ENCODE results near the gene AZGP1.
"Not testable (repeated sequence)": the region's sequence is repeated elsewhere in the genome, so short reads cannot be mapped to it uniquely, and the experiment has no call there.

Gene AZGP1

DNA sequence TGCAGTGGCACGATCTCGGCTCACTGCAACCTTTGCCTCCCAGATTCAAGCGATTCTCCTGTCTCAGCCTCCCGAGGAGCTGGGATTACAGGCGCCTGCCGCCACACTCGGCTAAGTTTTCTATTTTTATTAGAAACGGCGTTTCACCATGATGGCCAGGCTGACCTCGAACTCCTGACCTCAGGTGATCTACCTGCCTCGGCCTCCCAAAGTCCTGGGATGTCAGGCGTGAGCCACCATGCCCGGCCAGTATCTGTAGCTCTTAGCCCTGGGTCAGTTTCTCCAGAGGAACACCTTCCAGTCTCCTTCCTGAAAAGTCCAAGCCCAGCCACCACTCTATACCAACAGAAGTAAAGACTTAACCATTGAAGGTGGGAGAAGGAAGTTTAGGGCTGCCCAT is 24.4 kb upstream of the AZGP1 start:
- no peak for DNase-seq (ENCODE audit: extremely low read depth in 1 of 2, low read depth in 1 of 2)

DNA sequence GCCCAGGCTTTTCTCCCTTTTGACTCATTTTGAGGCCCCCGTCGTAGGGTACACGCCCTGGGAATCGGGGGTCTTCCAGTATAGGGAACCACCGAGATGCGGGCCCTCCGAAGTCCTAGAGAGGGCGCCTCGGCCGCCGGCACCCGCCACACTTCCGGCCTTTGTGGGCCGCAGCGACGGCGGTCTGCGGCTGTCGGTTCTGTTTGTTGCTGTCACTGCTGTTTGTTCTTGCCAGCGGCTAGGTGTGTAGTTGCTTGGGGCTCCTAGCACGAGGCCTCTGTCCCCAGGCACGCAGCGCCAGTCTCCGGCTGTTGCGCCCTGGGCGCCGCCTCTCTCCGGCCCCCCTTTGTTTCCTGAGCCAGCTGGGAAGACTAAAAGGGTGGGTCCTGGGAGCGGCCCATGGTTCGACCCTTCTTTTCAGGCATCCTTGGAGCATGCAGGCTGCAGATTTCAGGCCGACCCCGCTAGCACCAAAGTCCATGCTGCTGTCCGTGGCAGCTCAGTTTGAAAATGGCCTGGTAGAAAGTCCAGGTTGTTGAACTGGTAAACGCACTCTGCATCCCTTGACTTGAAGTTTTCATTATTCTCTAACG is 21.8 kb upstream of the AZGP1 start:
- DNase-seq (ENCODE audit: extremely low read depth in 1 of 2, low read depth in 1 of 2), result peak; percentile 43 to 52

GRCh38 chr7:99996755-99997544 is 21.1 kb upstream of the AZGP1 start:
- no peak for DNase-seq (ENCODE audit: extremely low read depth in 1 of 2, low read depth in 1 of 2)

DNA sequence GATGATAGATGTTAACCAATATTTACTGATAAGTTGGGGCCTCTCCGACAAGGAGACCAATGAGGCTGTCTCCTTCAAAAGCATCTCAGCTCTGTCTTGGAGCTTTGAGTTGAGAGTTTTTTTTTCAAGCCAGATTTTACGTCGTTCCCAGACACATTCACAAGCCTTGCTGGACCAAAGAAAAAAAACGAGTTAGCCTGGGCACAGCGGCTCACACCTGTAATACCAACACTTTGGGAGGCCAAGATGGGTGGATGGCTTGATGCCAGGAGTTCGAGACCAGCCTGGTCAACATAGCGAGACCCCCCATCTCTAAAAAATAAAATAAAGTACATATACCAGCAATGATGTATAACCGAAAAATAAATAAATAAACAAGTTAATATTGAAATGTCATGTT is 19.0 kb upstream of the AZGP1 start:
- no peak for DNase-seq (ENCODE audit: extremely low read depth in 1 of 2, low read depth in 1 of 2)

GRCh38 chr7:99992330-99993038 is 16.7 kb upstream of the AZGP1 start:
- DNase-seq (ENCODE audit: extremely low read depth in 1 of 2, low read depth in 1 of 2), result no peak

DNA sequence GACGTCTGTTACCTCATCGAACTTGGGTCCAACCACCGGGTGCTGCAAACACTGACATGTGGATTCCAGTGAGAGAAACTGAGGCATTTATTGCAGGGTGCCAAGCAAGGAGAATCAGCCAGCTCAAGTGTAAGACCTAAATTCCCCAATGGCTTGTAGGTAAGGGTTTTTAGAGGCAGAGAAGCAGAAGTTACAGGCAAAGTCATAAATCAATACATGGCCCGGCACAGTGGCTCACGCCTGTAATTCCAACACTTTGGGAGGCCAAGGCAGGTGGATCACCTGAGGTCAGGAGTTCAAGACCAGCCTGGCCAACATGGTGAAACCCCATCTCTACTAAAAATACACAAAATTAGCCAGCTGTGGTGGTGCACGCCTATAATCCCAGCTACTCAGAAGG is 15.7 kb upstream of the AZGP1 start:
- not testable (repeated sequence) for DNase-seq (ENCODE audit: extremely low read depth in 1 of 2, low read depth in 1 of 2)

- DNase-seq (ENCODE audit: extremely low read depth in 1 of 2, low read depth in 1 of 2), result no peak
Measured at GRCh38 chr7:99990460-99990852, 14.6 kb upstream of the AZGP1 start.

DNA sequence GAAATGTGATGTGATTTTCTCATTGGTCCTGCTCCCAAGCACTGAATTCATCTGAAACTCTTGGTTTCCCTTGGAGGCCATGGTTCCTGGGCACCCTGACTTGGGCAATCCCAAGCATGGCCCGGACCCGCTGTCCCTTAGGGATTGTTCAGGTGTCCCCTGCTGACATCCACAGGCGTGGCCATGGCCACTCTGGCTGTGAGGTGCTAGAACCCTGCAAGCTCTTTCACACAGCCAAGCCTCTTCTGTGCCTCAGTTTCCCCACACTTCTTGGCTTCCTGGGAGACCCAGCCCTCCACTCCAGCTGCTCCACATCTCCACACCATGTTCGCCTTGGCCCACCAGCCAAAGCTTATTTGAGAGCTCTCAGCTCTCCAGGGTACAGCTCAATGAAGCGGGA is 12.0 kb upstream of the AZGP1 start:
- no peak for DNase-seq (ENCODE audit: extremely low read depth in 1 of 2, low read depth in 1 of 2)

- DNase-seq (ENCODE audit: extremely low read depth in 1 of 2, low read depth in 1 of 2), result not testable (repeated sequence)
Measured at GRCh38 chr7:99987306-99987705, 11.5 kb upstream of the AZGP1 start.

- no peak for DNase-seq (ENCODE audit: extremely low read depth in 1 of 2, low read depth in 1 of 2)
Measured at GRCh38 chr7:99984593-99984992, 8.8 kb upstream of the AZGP1 start.

- DNase-seq (ENCODE audit: extremely low read depth in 1 of 2, low read depth in 1 of 2), result not testable (repeated sequence)
Measured at GRCh38 chr7:99981066-99981465, 5.2 kb upstream of the AZGP1 start.

DNA sequence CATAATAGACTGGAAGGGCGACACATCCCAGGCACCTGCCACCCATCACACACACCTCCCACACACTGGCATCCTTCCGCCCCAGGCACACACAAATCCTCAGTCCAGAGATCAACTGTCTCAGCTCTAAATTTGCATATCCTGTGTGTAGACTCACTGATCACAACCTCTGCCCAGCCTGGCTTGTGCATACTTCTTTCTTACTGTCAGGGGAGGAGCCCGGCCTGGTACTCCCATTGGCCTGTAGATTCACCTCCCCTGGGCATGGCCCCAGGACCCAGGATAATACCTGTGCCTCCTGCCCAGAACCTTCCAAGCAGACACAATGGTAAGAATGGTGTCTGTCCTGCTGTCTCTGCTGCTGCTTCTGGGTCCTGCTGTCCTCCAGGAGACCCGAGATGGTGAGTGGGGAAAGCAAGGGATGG is 4.6 kb upstream of the AZGP1 start:
- not testable (repeated sequence) for DNase-seq (ENCODE audit: extremely low read depth in 1 of 2, low read depth in 1 of 2)

DNA sequence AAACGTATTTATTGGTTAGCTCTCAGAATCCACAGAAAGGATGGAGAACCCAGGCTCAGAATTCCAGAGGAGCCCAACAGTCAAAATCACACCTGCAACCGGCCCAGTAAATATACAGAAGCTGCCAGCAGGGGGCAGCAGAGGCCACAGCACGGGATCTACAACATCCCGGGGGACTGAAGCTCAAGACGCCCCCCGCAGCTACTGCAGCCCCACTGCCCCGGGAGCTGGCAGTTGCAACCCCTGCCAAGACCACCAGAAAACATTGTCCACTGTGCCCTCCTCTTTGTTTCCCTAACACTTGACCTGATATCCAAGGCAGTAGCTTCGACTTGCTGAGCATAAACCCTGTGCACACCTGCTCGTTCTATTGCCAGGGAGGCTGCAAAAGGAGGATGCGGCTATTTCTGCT is 4.0 kb upstream of the AZGP1 start:
- peak; percentile 9 to 24 for DNase-seq (ENCODE audit: extremely low read depth in 1 of 2, low read depth in 1 of 2)

GRCh38 chr7:99976626-99977025 is 795 bp upstream of the AZGP1 start:
- DNase-seq (ENCODE audit: extremely low read depth in 1 of 2, low read depth in 1 of 2), result no peak

- no peak for DNase-seq (ENCODE audit: extremely low read depth in 1 of 2, low read depth in 1 of 2)
Measured at GRCh38 chr7:99974681-99975080, 1.1 kb downstream of the AZGP1 start.

DNA sequence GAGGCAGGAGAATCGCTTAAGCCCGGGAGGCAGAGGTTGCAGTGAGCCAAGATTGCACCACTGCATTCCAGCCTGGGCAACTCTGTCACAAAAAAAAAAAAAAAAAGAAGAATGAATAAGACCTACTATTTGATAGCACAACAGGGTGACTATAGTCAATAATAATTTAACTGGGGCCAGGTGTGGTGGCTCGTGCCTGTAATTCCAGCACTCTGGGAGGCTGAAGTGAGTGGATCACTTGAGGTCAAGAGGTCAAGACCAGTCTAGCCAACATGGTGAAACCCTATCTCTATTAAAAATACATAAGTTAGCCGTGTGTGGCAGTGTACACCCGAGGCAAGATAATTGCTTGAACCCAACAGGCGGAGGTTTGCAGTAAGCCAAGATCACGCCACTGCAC is 2.0 kb downstream of the AZGP1 start:
- not testable (repeated sequence) for DNase-seq (ENCODE audit: extremely low read depth in 1 of 2, low read depth in 1 of 2)

DNA sequence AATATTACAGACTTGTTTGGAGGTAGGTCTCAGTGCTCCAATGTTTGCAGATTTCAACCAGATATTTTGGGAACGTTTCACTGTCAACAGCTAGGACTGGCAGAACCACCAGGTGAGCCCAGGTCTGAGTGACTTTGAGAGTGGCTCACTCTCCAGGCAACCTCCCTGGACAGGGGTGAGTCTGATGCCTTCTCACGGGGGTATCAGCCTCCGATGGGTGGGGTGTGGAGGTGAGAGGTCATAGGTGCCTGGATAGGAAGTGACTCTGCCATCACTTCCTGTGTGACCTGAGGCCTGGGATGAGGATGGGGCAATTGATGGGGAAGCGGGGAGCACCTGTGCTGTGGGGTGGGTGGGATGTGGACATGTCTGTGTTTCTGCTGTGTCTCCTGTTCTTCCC is 4.6 kb downstream of the AZGP1 start:
- no peak for DNase-seq (ENCODE audit: extremely low read depth in 1 of 2, low read depth in 1 of 2)

DNA sequence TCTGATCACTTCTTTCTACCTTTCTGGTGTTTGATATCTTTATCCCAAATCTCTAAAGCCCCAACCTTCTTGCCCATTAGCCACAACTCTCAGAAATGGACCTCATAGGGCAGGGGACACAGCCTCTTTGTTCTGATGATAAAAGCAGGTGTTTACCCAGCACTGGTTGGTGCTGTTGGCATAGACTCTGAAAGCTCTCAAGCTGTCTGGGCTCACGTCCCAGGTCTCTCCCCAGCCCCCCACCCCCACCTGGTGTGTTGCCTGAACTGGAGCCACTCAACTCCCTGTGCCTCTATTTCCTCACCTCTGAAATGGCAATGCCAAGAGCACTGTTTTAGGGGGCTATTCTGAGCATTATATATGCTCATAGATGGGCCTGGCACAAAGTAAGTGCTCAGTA is 6.0 kb downstream of the AZGP1 start:
- DNase-seq (ENCODE audit: extremely low read depth in 1 of 2, low read depth in 1 of 2), result not testable (repeated sequence)

- no peak for DNase-seq (ENCODE audit: extremely low read depth in 1 of 2, low read depth in 1 of 2)
Measured at GRCh38 chr7:99969298-99969697, 6.5 kb downstream of the AZGP1 start.

DNA sequence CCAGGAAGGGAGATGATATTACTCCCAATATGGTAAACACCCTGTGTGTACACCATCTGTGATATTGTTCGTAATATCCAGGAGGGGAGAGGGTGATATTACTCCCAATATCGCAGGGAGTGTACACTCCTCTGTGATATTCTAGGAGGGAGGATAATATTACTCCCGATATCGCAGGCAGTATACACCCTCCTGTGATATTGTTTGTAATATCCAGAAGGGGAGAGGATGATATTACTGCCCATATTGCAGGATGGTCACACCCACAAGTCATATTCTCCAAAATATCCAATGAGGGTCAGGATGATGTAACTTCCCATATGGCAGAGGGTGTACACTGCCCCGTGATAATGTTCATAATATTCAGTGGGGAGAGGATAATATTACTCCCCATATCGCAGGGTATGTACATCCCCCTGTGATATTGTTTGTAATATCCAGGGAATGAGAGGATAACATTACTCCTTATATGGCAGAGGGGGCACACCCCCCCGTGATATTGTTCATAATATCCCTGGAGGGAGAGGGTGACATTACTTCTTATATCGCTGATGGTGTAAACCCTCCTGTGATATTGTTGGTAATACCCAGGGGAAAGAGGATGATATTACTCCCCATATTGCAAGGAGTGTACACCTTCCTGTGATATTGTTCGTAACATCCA is 17.1 kb downstream of the AZGP1 start:
- no peak for DNase-seq (ENCODE audit: extremely low read depth in 1 of 2, low read depth in 1 of 2)

- DNase-seq (ENCODE audit: extremely low read depth in 1 of 2, low read depth in 1 of 2), result no peak
Measured at GRCh38 chr7:99955247-99955646, 20.6 kb downstream of the AZGP1 start.

Measured in stimulated activated CD8-positive, alpha-beta memory T cell treated with anti-CD3 and anti-CD28 coated beads, Interleukin-7, amount 100 ng/mL, for 48 hours (primary cell).